ENCODE results near the gene ATXN7.

DNA sequence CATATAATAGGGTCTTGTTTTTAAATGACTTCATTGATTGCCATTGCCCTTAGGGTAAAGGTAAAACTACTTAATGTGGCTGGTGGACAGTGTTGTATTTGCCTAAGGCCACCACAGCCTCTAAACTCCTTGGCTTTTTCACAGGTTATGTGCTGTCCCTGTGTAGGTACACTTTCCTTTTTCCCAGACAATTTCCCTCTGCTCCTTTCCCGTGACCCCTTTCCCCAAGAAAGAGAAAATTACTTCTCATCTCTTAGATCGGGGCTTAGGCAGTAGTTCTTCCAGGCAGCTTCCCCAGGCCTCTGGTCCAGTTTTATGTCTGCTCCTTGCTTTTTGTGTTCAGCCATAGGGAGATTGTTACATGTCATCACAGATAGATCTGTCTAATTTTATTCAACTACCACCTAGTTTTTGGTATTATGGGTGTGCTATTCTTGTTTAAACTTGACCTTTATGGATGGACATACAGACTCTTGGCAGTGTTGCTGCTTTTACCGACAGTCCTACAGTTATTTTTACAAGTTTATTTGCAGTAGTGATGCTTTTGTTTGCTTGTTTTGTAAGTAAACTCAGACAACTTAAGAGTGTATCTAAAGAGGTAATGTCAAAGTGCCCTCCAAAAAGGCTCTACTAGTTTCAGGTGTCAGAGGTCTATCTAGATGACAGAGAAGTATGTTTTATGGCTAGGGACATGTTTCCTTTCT is 69.0 kb downstream of the ATXN7 start:
- TF ChIP-seq, protein P1, sequence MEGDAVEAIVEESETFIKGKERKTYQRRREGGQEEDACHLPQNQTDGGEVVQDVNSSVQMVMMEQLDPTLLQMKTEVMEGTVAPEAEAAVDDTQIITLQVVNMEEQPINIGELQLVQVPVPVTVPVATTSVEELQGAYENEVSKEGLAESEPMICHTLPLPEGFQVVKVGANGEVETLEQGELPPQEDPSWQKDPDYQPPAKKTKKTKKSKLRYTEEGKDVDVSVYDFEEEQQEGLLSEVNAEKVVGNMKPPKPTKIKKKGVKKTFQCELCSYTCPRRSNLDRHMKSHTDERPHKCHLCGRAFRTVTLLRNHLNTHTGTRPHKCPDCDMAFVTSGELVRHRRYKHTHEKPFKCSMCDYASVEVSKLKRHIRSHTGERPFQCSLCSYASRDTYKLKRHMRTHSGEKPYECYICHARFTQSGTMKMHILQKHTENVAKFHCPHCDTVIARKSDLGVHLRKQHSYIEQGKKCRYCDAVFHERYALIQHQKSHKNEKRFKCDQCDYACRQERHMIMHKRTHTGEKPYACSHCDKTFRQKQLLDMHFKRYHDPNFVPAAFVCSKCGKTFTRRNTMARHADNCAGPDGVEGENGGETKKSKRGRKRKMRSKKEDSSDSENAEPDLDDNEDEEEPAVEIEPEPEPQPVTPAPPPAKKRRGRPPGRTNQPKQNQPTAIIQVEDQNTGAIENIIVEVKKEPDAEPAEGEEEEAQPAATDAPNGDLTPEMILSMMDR (IDR thresholded peaks at IDR 0.05 in 2 of 3, conservative IDR thresholded peaks at IDR 0.05 in 1 of 3; ENCODE audit: control insufficient read depth in 2 of 3, extremely low read depth in 1 of 3, insufficient read depth in 1 of 3, low read depth in 3 of 3, low read length in 3 of 3) = no peak
- TF ChIP-seq ASH2L (IDR thresholded peaks at IDR 0.05; ENCODE audit: borderline replicate concordance, low read depth) (no peak), RBBP5 (conservative IDR thresholded peaks at IDR 0.05) (no peak), FOXM1 (IDR thresholded peaks at IDR 0.05; ENCODE audit: low read depth, low read length) (no peak), EP300 (IDR thresholded peaks at IDR 0.05; ENCODE audit: borderline replicate concordance in 1 of 2, control insufficient read depth in 1 of 2, low read depth in 2 of 2, low read length in 2 of 2) (no peak), CBX3 (IDR thresholded peaks at IDR 0.05; ENCODE audit: borderline replicate concordance, low read depth) (no peak), POLR2AphosphoS5 (IDR thresholded peaks at IDR 0.05; ENCODE audit: low read length) (no peak), SUZ12 (IDR thresholded peaks at IDR 0.05; ENCODE audit: unreplicated experiment) (no peak)
- TF ChIP-seq, protein P2, sequence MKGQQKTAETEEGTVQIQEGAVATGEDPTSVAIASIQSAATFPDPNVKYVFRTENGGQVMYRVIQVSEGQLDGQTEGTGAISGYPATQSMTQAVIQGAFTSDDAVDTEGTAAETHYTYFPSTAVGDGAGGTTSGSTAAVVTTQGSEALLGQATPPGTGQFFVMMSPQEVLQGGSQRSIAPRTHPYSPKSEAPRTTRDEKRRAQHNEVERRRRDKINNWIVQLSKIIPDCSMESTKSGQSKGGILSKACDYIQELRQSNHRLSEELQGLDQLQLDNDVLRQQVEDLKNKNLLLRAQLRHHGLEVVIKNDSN (IDR thresholded peaks at IDR 0.05; ENCODE audit: borderline replicate concordance, extremely low read length, insufficient read depth, low read depth, low read length) = no peak

Data from GM12878 (cell line).